Endothelial cell of hepatic sinusoid (primary cell): Measurements from ENCODE around the gene ALDH1B1.
"Not testable (repeated sequence)": the region's sequence is repeated elsewhere in the genome, so short reads cannot be mapped to it uniquely, and the experiment has no call there.

Source experiments
- in situ Hi-C: cut with HindIII; loops from 2 replicates; pipeline ENCODE4 v1.10.0; 2017; ENCODE audit warnings: low sequenced_read_pairs

The ALDH1B1 gene

GRCh38 chr9:38385896-38386295, 6.6 kb upstream of the ALDH1B1 start:
- in situ Hi-C loops: no loop called here

- in situ Hi-C loops: no loop called here
Observed at GRCh38 chr9:38386319-38386895, 6.1 kb upstream of the ALDH1B1 start.

GRCh38 chr9:38387066-38387465, 5.4 kb upstream of the ALDH1B1 start:
- in situ Hi-C loops: no loop called here

GRCh38 chr9:38387751-38388150, 4.8 kb upstream of the ALDH1B1 start:
- in situ Hi-C loops: no loop called here

GRCh38 chr9:38388283-38389223, 3.9 kb upstream of the ALDH1B1 start:
- in situ Hi-C loops: no loop called here

- in situ Hi-C loops: no loop called here
Observed at GRCh38 chr9:38389313-38389712, 3.2 kb upstream of the ALDH1B1 start.

- in situ Hi-C loops: no loop called here
Observed at GRCh38 chr9:38390442-38390841, 2.1 kb upstream of the ALDH1B1 start.

GRCh38 chr9:38390851-38391250, 1.7 kb upstream of the ALDH1B1 start:
- in situ Hi-C loops: no loop called here

- in situ Hi-C loops: no loop called here
Observed at GRCh38 chr9:38391278-38392118, 1.0 kb upstream of the ALDH1B1 start.

- in situ Hi-C loops: no loop called here
Observed at GRCh38 chr9:38393128-38393796, 760 bp downstream of the ALDH1B1 start.

GRCh38 chr9:38394416-38394815, 1.9 kb downstream of the ALDH1B1 start:
- in situ Hi-C loops: no loop called here

GRCh38 chr9:38395653-38396370, 3.3 kb downstream of the ALDH1B1 start:
- in situ Hi-C loops: no loop called here

GRCh38 chr9:38396371-38396671, 3.8 kb downstream of the ALDH1B1 start:
- in situ Hi-C loops: no loop called here

GRCh38 chr9:38399191-38399590, 6.7 kb downstream of the ALDH1B1 start:
- in situ Hi-C loops: not testable (repeated sequence)

- in situ Hi-C loops: no loop called here
Observed at GRCh38 chr9:38401994-38402393, 9.5 kb downstream of the ALDH1B1 start.

- in situ Hi-C loops: no loop called here
Observed at GRCh38 chr9:38404314-38404713, 11.8 kb downstream of the ALDH1B1 start.

GRCh38 chr9:38405785-38406184, 13.3 kb downstream of the ALDH1B1 start:
- in situ Hi-C loops: no loop called here

GRCh38 chr9:38406476-38407186, 14.1 kb downstream of the ALDH1B1 start:
- in situ Hi-C loops: no loop called here

- in situ Hi-C loops: no loop called here
Observed at GRCh38 chr9:38408719-38409118, 16.2 kb downstream of the ALDH1B1 start.

GRCh38 chr9:38412751-38413150, 20.2 kb downstream of the ALDH1B1 start:
- in situ Hi-C loops: no loop called here
